Frontal cortex (tissue), 4 donors: ENCODE measurements around the gene BIRC3. TPM values are rescaled to one million over a fixed set of nuclear protein-coding genes. Genes with fewer than 3 reads are reported as not detected.
"Not testable (repeated sequence)": the region's sequence is repeated elsewhere in the genome, so short reads cannot be mapped to it uniquely, and the experiment has no call there.

Experiments
- DNase-seq, 2 donors: peaks; one replicate each; pipeline ENCODE4 v3.0.0; 2012; ENCODE audit warnings: low spot score in 2 of 2
- FAIRE-seq: peaks from 2 replicates; lab custom pipeline; 2012; peaks lifted over from hg19 to GRCh38; lab: Jason Lieb, UNC
- total RNA-seq: library from RNA; depleted of rRNA; stranded (reverse); fragments of >200 nt; gene quantifications from one replicate; pipeline ENCODE4 v1.2.3, GENCODE V29; 2014
- donor health status: control.
- donor health status: control.
- donor health status: control.

BIRC3 gene
- total RNA-seq, 1 donor from 2014 or later: 1.6 TPM

- no peak for FAIRE-seq
- no peak for DNase-seq
Measured at GRCh38 chr11:102293873-102294601, 23.2 kb upstream of the BIRC3 start.

GRCh38 chr11:102295045-102295444 lies 22.2 kb upstream of the BIRC3 start:
- DNase-seq (no peak), FAIRE-seq (no peak)

DNA sequence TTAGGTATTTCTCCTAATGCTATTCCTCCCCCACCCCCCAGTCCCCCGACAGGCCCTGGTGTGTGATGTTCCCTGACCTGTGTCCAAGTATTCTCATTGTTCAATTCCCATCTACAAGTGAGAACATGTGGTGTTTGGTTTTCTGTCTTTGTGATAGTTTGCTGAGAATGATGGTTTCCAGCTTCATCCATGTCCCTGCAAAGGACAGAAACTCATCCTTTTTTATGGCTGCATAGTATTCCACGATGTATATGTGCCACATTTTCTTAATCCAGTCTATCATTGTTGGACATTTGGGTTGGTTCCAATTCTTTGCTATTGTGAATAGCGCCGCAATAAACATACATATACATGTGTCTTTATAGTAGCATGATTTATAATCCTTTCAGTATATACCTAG lies 20.5 kb upstream of the BIRC3 start:
- not testable (repeated sequence) for FAIRE-seq, DNase-seq

- not testable (repeated sequence) for FAIRE-seq, DNase-seq
Measured at GRCh38 chr11:102300837-102301236, 16.4 kb upstream of the BIRC3 start.

- no peak for FAIRE-seq
- DNase-seq: no peak
Measured at GRCh38 chr11:102302241-102302640, 15.0 kb upstream of the BIRC3 start.

DNA sequence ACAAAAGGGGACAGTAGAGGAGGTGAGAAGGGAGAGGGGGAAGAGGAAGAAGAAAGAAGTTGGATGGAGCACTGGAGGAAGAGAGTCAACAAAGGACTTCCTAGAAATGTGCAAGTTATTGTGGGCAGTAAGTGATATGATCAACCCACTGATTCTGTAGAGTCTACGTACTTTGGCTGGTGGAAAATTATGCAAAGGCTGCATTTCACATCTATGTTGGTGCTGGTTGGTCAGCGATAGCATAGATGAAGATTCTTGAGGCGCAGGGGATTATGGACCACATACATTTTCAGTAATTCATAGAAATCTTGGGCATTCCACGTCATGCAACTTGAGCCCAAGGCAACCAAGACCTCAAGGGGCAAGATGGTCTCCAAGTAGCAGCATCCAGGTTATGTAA lies 12.6 kb upstream of the BIRC3 start:
- no peak for FAIRE-seq
- no peak for DNase-seq

GRCh38 chr11:102305352-102306047 lies 11.8 kb upstream of the BIRC3 start:
- DNase-seq: no peak
- FAIRE-seq: no peak

DNA sequence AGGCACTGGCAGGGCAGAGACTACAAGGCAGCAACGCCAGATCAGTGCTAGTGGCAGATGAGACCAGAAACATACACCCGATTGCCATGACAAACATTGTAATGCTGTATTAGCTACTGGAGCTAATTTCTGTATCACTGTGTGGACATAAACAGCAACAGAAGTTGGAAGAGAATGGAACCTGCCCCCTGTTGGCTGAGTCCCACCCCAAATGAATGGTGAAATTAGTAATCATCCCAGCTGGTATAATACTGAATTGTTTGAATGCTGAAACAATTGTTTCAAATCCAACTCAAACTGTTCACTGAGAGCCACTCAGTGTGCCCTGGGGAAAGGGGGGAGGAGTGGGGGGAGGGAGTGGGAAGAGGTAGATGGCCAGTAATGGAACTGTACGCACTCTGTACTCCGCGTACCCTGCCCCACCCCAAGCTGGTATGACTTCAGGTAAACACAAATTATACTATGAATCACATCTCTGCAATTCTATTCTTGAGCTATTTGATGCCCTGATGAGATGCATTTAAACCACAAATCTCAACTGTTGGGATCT lies 11.2 kb upstream of the BIRC3 start:
- no peak for FAIRE-seq
- DNase-seq: no peak

DNA sequence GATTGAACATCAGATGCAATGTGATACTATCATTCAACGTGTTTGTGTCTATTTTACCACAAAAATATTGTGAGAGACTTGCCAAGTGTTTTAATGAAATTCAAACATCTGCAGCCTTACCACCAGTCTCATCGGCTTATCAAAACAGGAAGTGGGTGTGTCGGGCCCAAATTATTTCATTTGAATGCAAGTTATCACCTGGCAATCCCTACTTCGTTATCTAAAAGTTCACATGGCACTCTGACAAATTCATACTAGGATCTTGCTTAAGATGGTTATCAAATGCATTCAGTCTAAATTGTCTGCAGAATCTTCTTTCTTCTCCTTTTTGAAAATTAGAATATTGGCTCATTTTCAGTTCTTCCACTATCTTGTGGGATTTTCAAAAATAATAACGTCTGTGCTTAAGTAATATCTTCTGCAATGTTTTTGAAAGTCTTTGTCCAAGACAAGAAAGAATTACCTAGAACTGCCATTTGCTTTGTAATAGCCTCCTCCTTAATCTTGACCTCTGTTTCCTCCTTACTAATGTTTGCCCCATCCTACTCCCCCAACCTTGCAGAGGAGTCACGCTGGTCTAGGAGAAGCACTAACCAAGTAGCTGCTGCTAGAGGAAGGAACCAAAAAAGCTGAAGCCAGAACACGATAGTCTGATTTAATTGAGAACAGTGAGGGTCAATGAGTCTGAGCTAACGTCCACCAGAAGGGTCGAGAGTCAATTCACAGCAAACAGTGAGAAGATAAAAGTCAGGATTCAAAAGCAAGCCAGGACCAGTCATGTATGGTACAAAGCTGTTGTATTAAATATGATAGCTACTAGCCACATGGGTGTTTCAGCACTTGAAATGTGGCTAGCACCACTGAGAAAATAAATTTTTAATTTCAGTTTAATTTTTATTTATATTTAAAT lies 10.2 kb upstream of the BIRC3 start:
- FAIRE-seq (no peak), DNase-seq (no peak)

DNA sequence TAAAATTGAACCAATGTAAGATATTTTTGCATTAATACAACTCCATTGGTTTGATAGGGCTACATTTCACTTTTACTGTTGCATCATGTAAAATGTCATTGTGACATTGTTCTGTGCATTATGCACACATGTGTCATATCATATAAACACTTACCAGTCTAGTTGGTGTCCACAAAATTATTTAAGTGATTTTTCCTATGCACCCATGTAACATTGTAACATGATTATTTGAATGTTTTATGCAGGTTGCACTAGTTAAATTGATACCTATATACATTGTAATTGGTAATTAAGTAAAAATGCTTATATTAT lies 9.6 kb upstream of the BIRC3 start:
- DNase-seq (no peak), FAIRE-seq (no peak)

DNA sequence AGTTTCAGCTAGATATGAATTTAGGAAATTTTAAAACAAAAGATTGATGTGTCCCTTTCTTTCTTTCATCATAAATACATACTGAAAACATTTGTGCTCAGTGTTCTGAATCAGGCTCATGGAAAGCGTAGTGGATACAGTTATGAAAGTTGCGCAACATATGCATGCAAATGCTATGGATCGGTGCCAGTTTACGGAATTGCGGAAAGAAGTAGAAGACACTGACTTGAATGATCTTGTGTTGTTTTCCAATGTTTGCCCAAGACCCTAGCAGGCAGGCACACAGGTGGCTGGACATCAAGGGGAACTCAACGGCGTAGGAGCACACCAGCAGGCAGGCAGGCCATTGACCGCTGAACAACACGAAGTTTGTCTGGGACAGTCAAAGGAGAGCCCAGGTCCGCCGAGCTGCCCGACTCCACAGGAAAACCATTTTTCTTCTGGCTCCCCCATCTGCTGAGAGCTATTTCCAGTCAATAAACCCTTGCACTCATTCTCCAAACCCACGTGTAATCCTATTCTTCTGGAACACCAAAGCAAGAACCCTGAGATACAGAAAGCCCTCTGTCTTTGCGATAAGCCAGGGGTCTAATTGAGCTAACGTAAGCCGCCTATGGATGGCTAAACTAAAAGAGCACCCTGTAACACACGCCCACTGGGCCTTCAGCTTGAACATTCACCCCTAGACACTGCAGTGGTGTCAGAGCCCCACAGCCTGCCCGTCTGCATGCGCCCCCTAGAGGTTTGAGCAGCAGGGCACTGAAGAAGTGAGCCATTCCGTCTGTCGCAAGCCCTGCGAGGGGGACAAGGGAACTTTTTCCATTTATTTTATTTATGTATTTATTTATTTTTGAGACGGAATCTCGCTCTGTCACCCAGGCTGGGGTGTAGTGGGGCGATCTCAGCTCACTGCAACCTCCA lies 7.4 kb upstream of the BIRC3 start:
- DNase-seq: no peak
- FAIRE-seq: no peak

DNA sequence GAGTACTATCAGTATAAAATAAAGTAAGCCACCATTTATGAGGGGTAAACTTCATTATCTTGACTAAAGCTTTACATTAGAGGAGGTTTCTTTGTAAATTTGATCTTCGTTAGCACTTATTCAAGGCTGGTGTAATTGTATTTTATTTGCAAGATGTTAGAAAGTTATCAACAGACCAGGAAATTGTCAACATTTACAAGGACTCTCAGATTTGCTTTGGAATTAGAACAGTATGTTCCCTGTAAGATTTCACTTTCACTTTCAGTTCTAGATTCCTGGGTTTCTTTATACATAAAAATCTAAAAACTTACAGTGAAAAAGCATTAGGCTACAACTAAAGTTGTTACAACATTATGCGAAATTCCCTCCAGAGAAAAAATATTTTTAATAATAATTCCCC lies 4.6 kb upstream of the BIRC3 start:
- no peak for FAIRE-seq

GRCh38 chr11:102313238-102313940 lies 3.9 kb upstream of the BIRC3 start:
- FAIRE-seq (no peak), DNase-seq (no peak)

More for the DNA sequence above, 4.6 kb upstream of the BIRC3 start:
- no peak for DNase-seq

DNA sequence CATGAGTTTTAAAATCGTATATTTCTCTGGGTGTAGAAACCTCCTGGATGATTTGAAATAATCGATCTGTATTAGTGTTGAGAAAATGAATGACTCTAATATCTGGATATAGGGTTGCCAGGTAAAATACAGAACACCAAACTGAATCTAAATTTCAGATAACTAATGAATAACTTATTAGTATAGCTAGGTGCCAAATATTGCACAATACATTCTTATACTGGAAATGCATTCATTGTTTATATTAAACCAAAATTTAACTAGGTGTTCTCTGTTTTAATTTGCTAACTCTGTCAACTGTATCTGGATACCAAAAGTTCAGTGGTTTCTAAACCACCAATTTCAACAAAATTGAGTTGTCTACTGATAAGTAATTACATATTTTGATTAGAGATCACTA lies 2.5 kb upstream of the BIRC3 start:
- FAIRE-seq (no peak), DNase-seq (no peak)

DNA sequence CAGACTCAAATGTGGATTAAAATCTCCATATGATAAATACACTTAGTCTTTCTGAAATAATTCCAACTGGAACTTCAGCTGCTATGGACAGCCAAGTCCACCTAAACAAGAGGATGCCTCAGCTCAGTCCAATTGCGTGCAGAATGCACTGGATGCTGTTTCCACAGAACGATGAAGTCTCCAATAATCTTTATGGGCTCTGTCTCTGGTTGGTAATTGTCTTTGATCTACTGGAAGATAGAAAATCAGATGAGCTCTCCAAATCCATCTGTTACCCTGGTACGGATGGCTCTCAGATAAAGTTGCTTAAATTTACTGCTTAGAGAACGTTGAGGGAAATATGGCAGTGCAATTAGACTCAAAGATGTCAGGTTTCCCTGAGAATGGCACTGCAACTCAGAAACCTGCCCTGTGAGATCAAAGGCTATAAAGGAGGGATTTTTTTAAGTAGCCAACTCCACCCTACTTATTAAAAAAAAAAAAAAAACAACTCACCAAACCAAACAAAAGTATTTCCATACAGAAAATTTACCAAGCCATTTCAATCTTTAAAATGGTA lies 859 bp upstream of the BIRC3 start:
- FAIRE-seq (no peak), DNase-seq (no peak)

- DNase-seq (no peak), FAIRE-seq (no peak)
Measured at GRCh38 chr11:102317768-102318103, 452 bp downstream of the BIRC3 start.

- DNase-seq (no peak), FAIRE-seq (no peak)
Measured at GRCh38 chr11:102318469-102318868, 1.2 kb downstream of the BIRC3 start.

GRCh38 chr11:102319544-102319943 lies 2.3 kb downstream of the BIRC3 start:
- FAIRE-seq (no peak), DNase-seq (no peak)

DNA sequence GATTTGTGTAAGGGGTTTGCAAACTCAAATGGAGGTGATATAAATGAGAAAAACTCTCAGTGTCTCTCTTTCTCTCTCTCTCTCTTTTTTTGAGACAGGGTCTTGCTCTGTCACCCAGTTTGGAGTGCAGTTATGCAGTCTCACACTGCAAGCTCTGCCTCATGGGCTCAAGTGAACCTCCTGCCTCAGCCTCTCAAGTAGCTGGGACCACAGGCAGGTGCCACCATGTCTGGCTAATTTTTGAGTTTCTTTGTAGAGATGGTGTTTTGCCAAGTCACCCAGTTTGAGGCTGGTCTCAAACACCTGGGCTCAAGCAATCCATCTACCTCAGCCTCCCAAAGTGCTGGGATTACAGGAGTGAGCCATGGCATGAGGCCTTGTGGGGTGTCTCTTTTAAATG lies 2.9 kb downstream of the BIRC3 start:
- FAIRE-seq: no peak
- DNase-seq: no peak
